OCI-LY1 (cell line): Measurements from ENCODE around the gene TPP1.

ENCODE experiments used
- H2AFZ ChIP-seq: fragments of 200-600 bp; sonication (generic), shearing (Covaris generic); 2 replicates; pipeline ENCODE4 v1.6.0; 2014; ENCODE audit warnings: antibody characterized with exemption, mild to moderate bottlenecking, low read length
- H3F3A ChIP-seq: fragments of 200-600 bp; sonication (generic), shearing (Covaris generic); 2 replicates; pipeline ENCODE4 v1.6.0; 2014; ENCODE audit warnings: mild to moderate bottlenecking, antibody characterized with exemption, low read length, moderate library complexity; ENCODE audit not compliant: insufficient read depth
- H3K27ac ChIP-seq: fragments of 200-600 bp; sonication (generic); 2 replicates; pipeline ENCODE4 v1.5.1; 2014; ENCODE audit warnings: low read length, mixed run types, mild to moderate bottlenecking, low read depth; ENCODE audit not compliant: poor library complexity, severe bottlenecking
- H3K27me3 ChIP-seq: fragments of 200-600 bp; sonication (generic); 2 replicates; pipeline ENCODE4 v1.6.0; 2014; ENCODE audit warnings: antibody characterized with exemption, mild to moderate bottlenecking, low read length, moderate library complexity; ENCODE audit not compliant: insufficient read depth
- H3K36me3 ChIP-seq: fragments of 200-600 bp; sonication (generic); 2 replicates; pipeline ENCODE4 v1.6.1; 2014; ENCODE audit warnings: mild to moderate bottlenecking, antibody characterized with exemption, low read length, moderate library complexity, mixed read lengths; ENCODE audit not compliant: insufficient read depth
- H3K4me1 ChIP-seq: fragments of 200-600 bp; sonication (generic); 2 replicates; pipeline ENCODE4 v1.5.1; 2014; ENCODE audit warnings: mild to moderate bottlenecking, low read length, moderate library complexity; ENCODE audit not compliant: insufficient read depth, severe bottlenecking
- H3K4me2 ChIP-seq: fragments of 200-600 bp; sonication (generic), shearing (Covaris generic); 2 replicates; pipeline ENCODE4 v1.6.1; 2014; ENCODE audit warnings: low read length
- H3K4me3 ChIP-seq: fragments of 200-600 bp; sonication (generic); 2 replicates; pipeline ENCODE4 v1.5.1; 2014; ENCODE audit warnings: low read length, low read depth, mild to moderate bottlenecking, mixed read lengths; ENCODE audit not compliant: poor library complexity, severe bottlenecking
- H3K79me2 ChIP-seq: fragments of 200-600 bp; shearing (Covaris generic); 2 replicates; pipeline ENCODE4 v1.6.1; 2016; ENCODE audit warnings: mixed run types, low read length, mixed read lengths; ENCODE audit not compliant: insufficient read depth
- H3K9ac ChIP-seq: fragments of 200-600 bp; sonication (generic), shearing (Covaris generic); 2 replicates; pipeline ENCODE4 v1.6.1; 2014; ENCODE audit warnings: mild to moderate bottlenecking, low read length, mixed read lengths
- H3K9me2 ChIP-seq: fragments of 200-600 bp; sonication (generic), shearing (Covaris generic); 2 replicates; pipeline ENCODE4 v1.6.1; 2014; ENCODE audit warnings: low read depth, mild to moderate bottlenecking, low read length, mixed read lengths
- H3K9me3 ChIP-seq: fragments of 200-600 bp; shearing (Covaris generic); 2 replicates; pipeline ENCODE4 v1.6.1; 2014; ENCODE audit warnings: low read length, mixed read lengths
- H4K20me1 ChIP-seq: fragments of 200-600 bp; sonication (generic), shearing (Covaris generic); 2 replicates; pipeline ENCODE4 v1.6.0; 2016; ENCODE audit warnings: mild to moderate bottlenecking, low read length; ENCODE audit not compliant: insufficient read depth
- CTCF ChIP-seq: fragments of 200-600 bp; sonication (generic), shearing (Covaris generic); IDR thresholded peaks from 2 replicates; pipeline ENCODE4 v1.5.1; 2017; ENCODE audit warnings: mild to moderate bottlenecking, antibody characterized with exemption, low read length, moderate library complexity, mixed read lengths
- EZH2 ChIP-seq: fragments of 200-600 bp; sonication (generic), shearing (Covaris generic); IDR thresholded peaks from 2 replicates; pipeline ENCODE4 v1.8.0; 2017; ENCODE audit warnings: borderline replicate concordance, mixed run types, mild to moderate bottlenecking, antibody characterized with exemption, low read length, moderate library complexity, mixed read lengths

TPP1 gene

DNA sequence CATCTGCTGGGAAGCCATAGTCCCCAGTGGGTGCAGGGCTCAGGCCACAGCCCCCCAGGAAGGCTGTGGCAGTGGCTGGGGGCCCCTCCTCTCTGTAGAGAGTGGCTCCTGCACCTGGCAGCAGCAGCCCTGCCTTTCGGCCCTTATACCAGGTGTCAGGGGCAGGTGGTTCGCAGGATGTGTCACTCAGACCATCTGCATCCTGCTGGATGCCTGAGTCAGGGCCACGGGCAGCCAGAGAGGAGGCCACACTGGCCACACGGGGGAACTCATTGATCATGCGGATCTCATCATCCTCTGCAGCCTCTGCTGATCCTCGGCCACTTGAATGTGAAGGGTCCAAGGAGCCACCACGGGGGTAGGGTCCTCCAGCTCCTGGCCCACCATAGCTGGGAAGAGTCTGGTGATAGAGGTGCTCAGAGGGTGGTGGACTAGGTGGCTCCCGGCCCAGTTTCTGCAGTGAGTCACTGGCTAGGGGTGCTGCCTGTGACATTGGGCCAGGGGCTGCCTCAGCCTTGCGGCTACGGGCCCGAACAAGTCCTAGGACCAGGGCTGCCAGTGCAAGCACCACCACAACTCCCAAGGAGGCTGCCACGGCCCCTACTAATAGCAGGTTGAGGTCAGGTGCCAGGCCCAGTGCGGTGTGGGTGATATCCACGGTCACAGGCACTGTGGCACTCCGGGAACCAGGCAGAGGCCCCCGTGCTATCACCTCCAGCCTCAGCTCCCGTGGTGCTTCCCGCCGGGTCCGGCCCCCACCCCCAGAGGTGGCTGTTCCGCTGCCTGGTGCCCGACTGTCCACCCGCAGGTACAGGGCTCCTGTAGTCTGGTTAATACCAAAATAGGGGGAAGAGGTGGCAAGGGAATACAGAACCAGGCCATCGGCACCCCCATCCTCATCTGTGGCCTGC is 3.3 kb upstream of the TPP1 start:
- Histone ChIP-seq H3F3A (no peaks in the 10 kb centered on the region), H3K9ac (no peak overlapping the region), H3K27me3 (0 out of 2 replicates have a peak, but pooled peaks cover 4% of the 10 kb centered on the region), H4K20me1 (no peaks in the 10 kb centered on the region), H2AFZ (no peak overlapping the region), H3K4me1 (peaks cover 21% of the 10 kb centered on the region), H3K9me2 (no peaks in the 10 kb centered on the region), H3K79me2 (no peaks in the 10 kb centered on the region), H3K36me3 (no peaks in the 10 kb centered on the region), H3K4me2 (no peak overlapping the region), H3K9me3 (no peaks in the 10 kb centered on the region), H3K27ac (no peak overlapping the region), H3K4me3 (no peak overlapping the region)
- TF ChIP-seq CTCF (no peak), EZH2 (no peak)

GRCh38 chr11:6621711-6622211 is 2.5 kb upstream of the TPP1 start:
- no peaks in the 10 kb centered on the region for H3K9me3 ChIP-seq
- H3K4me1 ChIP-seq: peaks cover 19% of the 10 kb centered on the region
- H2AFZ ChIP-seq: no peak overlapping the region
- no peak for TF ChIP-seq CTCF
- TF ChIP-seq EZH2: no peak
- no peak overlapping the region for H3K9ac ChIP-seq
- H3K9me2 ChIP-seq: no peaks in the 10 kb centered on the region
- H3K27me3 ChIP-seq: 0 out of 2 replicates have a peak, but pooled peaks cover 4% of the 10 kb centered on the region
- no peaks in the 10 kb centered on the region for H3K36me3 ChIP-seq
- no peaks in the 10 kb centered on the region for H3K79me2 ChIP-seq
- no peaks in the 10 kb centered on the region for H3F3A ChIP-seq
- H3K4me2 ChIP-seq: no peak overlapping the region
- no peak overlapping the region for H3K4me3 ChIP-seq
- H4K20me1 ChIP-seq: no peaks in the 10 kb centered on the region
- no peak overlapping the region for H3K27ac ChIP-seq

- Histone ChIP-seq H2AFZ (no peak overlapping the region), H4K20me1 (no peaks in the 10 kb centered on the region), H3K4me2 (no peak overlapping the region), H3K9me2 (no peaks in the 10 kb centered on the region), H3K27ac (no peak overlapping the region), H3K9me3 (no peaks in the 10 kb centered on the region), H3K9ac (no peak overlapping the region), H3F3A (no peaks in the 10 kb centered on the region), H3K4me3 (no peak overlapping the region), H3K27me3 (0 out of 2 replicates have a peak, but pooled peaks cover 4% of the 10 kb centered on the region), H3K36me3 (0 out of 2 replicates have a peak, but pooled peaks cover 2% of the 10 kb centered on the region), H3K4me1 (peaks cover 19% of the 10 kb centered on the region), H3K79me2 (no peaks in the 10 kb centered on the region)
- no peak for TF ChIP-seq CTCF
Measured at GRCh38 chr11:6620636-6621035, 1.4 kb upstream of the TPP1 start.
